MG63 (cell line): Measurements from ENCODE around the gene LOX. TPM values are rescaled to one million over a fixed set of nuclear protein-coding genes. Genes with fewer than 3 reads are reported as not detected.

ENCODE experiments used
- DNase-seq: peaks from one replicate; pipeline ENCODE4 v3.0.0-alpha.2; 2020
- H3K27me3 ChIP-seq: fragments of 250-450 bp; sonication (Bioruptor Pico); 2 replicates; pipeline ENCODE4 v1.5.1; 2020; ENCODE audit warnings: mild to moderate bottlenecking, moderate library complexity
- H3K36me3 ChIP-seq: fragments of 250-450 bp; sonication (Bioruptor Pico); 2 replicates; pipeline ENCODE4 v1.5.1; 2020; ENCODE audit warnings: mild to moderate bottlenecking, moderate library complexity
- H3K4me3 ChIP-seq: fragments of 250-450 bp; sonication (Bioruptor Pico); 2 replicates; pipeline ENCODE4 v1.5.1; 2020; ENCODE audit warnings: mild to moderate bottlenecking, moderate library complexity
- H3K9me3 ChIP-seq: fragments of 250-450 bp; sonication (Bioruptor Pico); 2 replicates; pipeline ENCODE4 v1.5.1; 2020; ENCODE audit warnings: mild to moderate bottlenecking, moderate library complexity
- total RNA-seq: library from RNA; depleted of rRNA; stranded (reverse); fragments of >200 nt; shearing (Covaris generic); gene quantifications from 2 replicates; pipeline ENCODE4 v1.2.3, GENCODE V29; 2014; ENCODE audit warnings: low replicate concordance; rRNA removed

LOX gene
- total RNA-seq, 1 experiment from 2014 or later: 334 TPM

GRCh38 chr5:122022966-122023365 lies 55.1 kb downstream of the LOX start:
- DNase-seq: no peak
- peaks cover 52% of the 10 kb centered on the region for H3K36me3 ChIP-seq
- no peaks in the 10 kb centered on the region for H3K9me3 ChIP-seq
- H3K4me3 ChIP-seq: no peak overlapping the region
- no peaks in the 10 kb centered on the region for H3K27me3 ChIP-seq

DNA sequence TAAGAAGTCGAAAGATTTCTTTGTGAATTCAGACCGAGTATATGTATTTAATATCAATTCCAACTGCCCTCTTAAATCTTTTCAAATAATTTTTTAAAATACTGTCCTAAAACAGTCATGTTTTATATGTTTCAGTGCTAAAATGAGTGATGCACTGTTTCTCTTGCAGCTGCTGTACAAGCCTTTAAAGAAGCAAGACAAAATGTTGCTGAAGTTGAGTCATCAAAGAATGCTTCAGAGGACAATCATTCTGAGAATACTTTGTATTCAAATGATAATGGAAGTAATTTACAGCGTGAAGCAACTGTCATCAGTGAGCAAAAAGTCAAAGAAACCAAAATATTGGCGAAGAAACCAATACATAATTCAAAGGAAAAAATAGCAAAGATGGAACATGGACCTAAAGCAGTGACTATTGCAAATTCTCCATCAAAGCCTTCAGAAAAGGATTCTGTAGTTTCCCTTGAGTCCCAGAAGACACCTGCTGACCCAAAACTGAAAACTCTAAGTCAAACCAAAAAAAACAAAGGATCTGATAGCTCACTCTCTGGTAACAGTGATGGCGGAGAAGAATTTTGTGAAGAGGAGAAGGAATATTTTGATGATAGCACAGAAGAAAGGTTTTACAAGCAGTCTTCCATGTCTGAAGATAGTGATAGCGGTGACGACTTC lies 58.0 kb downstream of the LOX start:
- no peak for DNase-seq
- H3K36me3 ChIP-seq: peaks cover 46% of the 10 kb centered on the region
- H3K9me3 ChIP-seq: no peaks in the 10 kb centered on the region
- no peaks in the 10 kb centered on the region for H3K27me3 ChIP-seq
- H3K4me3 ChIP-seq: no peak overlapping the region

DNA sequence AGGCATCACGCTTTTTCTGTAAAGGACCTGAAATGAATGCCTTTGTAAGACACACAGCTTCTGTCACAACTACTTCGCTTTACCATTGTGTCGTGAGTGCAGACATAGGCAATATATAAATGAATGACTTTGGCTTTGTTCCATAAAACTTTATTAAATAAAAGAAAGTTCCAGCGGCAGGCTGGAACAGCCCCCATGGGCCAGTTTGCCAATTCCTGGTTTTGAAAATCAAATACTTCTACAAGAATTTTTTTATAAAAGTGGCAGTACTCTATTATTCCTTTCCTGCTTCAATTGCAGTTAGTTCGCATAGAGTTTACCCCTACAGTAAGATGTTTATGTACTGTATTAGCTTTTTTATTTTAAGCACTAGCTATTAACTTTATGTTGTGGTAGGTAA lies 62.6 kb downstream of the LOX start:
- DNase-seq: no peak
- peaks cover 14% of the 10 kb centered on the region for H3K36me3 ChIP-seq
- no peaks in the 10 kb centered on the region for H3K27me3 ChIP-seq

GRCh38 chr5:122014236-122014935 lies 63.7 kb downstream of the LOX start:
- no peak for DNase-seq
- H3K9me3 ChIP-seq: no peaks in the 10 kb centered on the region
- H3K4me3 ChIP-seq: no peak overlapping the region
- no peaks in the 10 kb centered on the region for H3K27me3 ChIP-seq
- peaks cover 6% of the 10 kb centered on the region; the same call in 1 of the 2 replicates for H3K36me3 ChIP-seq

More for the DNA sequence above, 62.6 kb downstream of the LOX start:
- H3K4me3 ChIP-seq: no peak overlapping the region
- H3K9me3 ChIP-seq: no peaks in the 10 kb centered on the region

Other genes starting within 250 kb of the LOX start
- gene FTMT, start 226.4 kb downstream of the LOX start, total RNA-seq: not detected in 2 replicates
- 16.7 and 32.6 TPM in 2 replicates for gene SRFBP1, start 116.3 kb downstream of the LOX start, total RNA-seq
- gene ZNF474, start 51.3 kb upstream of the LOX start, total RNA-seq: 0.10 and 0.20 TPM in 2 replicates
- not detected in 2 replicates for gene SNCAIP, start 234.0 kb upstream of the LOX start, total RNA-seq